Mammary epithelial cell (primary cell): ENCODE data around the gene HIKESHI.

ENCODE experiments used
- EZH2 ChIP-seq: IDR thresholded peaks from 2 replicates; pipeline ENCODE4 v1.6.1; 2012; ENCODE audit warnings: low read length, inconsistent platforms, borderline replicate concordance
- TF ChIP-seq, protein P1 (sequence below), 2 donors: IDR thresholded peaks in 1 of 2; conservative IDR thresholded peaks in 1 of 2; 2 replicates each; pipeline ENCODE4 v1.5.1; 2011 to 2012; ENCODE audit warnings: inconsistent platforms in 2 of 2, low read length in 2 of 2, mild to moderate bottlenecking in 2 of 2, control low read depth in 1 of 2, low read depth in 1 of 2; ENCODE audit not compliant: insufficient read depth in 1 of 2; ENCODE audit errors: extremely low read depth in 1 of 2

DNA sequence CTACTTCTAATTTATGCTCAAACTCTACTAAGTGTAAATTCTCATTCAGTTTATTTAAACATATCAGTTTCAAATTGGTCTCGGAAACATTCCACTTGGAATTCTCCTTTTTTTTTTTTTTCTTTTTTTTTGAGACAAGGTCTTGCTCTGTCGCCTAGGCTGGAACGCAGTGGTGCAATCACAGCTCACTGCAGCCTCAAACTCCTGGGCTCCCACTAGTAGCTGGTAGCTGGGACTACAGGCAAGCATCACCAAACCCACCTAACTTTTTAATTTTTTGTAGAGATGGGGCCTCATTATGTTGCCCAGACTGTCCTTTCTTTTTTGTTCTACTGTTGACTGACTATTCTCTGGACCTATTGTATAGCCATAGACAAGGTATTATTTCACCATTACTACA lies 39.3 kb downstream of the HIKESHI start:
- TF ChIP-seq, protein P1, sequence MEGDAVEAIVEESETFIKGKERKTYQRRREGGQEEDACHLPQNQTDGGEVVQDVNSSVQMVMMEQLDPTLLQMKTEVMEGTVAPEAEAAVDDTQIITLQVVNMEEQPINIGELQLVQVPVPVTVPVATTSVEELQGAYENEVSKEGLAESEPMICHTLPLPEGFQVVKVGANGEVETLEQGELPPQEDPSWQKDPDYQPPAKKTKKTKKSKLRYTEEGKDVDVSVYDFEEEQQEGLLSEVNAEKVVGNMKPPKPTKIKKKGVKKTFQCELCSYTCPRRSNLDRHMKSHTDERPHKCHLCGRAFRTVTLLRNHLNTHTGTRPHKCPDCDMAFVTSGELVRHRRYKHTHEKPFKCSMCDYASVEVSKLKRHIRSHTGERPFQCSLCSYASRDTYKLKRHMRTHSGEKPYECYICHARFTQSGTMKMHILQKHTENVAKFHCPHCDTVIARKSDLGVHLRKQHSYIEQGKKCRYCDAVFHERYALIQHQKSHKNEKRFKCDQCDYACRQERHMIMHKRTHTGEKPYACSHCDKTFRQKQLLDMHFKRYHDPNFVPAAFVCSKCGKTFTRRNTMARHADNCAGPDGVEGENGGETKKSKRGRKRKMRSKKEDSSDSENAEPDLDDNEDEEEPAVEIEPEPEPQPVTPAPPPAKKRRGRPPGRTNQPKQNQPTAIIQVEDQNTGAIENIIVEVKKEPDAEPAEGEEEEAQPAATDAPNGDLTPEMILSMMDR (conservative IDR thresholded peaks at IDR 0.05 in 1 of 2, IDR thresholded peaks at IDR 0.05 in 1 of 2; ENCODE audit: extremely low read depth in 1 of 2, insufficient read depth in 1 of 2, low read depth in 1 of 2, low read length in 2 of 2) = no peak
- no peak for TF ChIP-seq EZH2
